Loucy (cell line): Measurements from ENCODE around the gene CACNA1B.

ENCODE experiments used
- H2AFZ ChIP-seq: fragments of 200-600 bp; sonication (generic); 2 replicates; pipeline ENCODE4 v1.6.0; 2016; ENCODE audit warnings: antibody characterized with exemption, mild to moderate bottlenecking, low read length, moderate library complexity
- H3F3A ChIP-seq: fragments of 200-600 bp; 2 replicates; pipeline ENCODE4 v1.6.0; 2016; ENCODE audit warnings: antibody characterized with exemption, low read depth, mild to moderate bottlenecking
- H3K27me3 ChIP-seq: fragments of 200-600 bp; sonication (generic); 2 replicates; pipeline ENCODE4 v1.6.1; 2014; ENCODE audit warnings: low read length, mild to moderate bottlenecking; ENCODE audit not compliant: insufficient read depth, poor library complexity, severe bottlenecking
- H3K36me3 ChIP-seq: fragments of 200-600 bp; sonication (generic); 2 replicates; pipeline ENCODE4 v1.6.1; 2016; ENCODE audit warnings: low read length; ENCODE audit not compliant: insufficient read depth
- H3K4me1 ChIP-seq: fragments of 200-600 bp; sonication (generic); 2 replicates; pipeline ENCODE4 v1.5.1; 2014; ENCODE audit warnings: low read length, mild to moderate bottlenecking; ENCODE audit not compliant: insufficient read depth, poor library complexity, severe bottlenecking
- H3K4me2 ChIP-seq: fragments of 200-600 bp; sonication (generic); 2 replicates; pipeline ENCODE4 v1.6.0; 2014; ENCODE audit warnings: antibody characterized with exemption, low read length, low read depth, mild to moderate bottlenecking; ENCODE audit not compliant: poor library complexity, severe bottlenecking
- H3K4me3 ChIP-seq: fragments of 200-600 bp; sonication (generic); 2 replicates; pipeline ENCODE4 v1.5.1; 2014; ENCODE audit warnings: low read length, mild to moderate bottlenecking, mixed read lengths; ENCODE audit not compliant: poor library complexity, severe bottlenecking
- H3K79me2 ChIP-seq: fragments of 200-600 bp; sonication (generic); 2 replicates; pipeline ENCODE4 v1.6.1; 2014; ENCODE audit warnings: low read length; ENCODE audit not compliant: insufficient read depth
- H3K9ac ChIP-seq: fragments of 200-600 bp; sonication (generic); 2 replicates; pipeline ENCODE4 v1.6.0; 2014; ENCODE audit warnings: mild to moderate bottlenecking, low read depth, low read length, moderate library complexity; ENCODE audit not compliant: poor library complexity, severe bottlenecking
- H3K9me2 ChIP-seq: fragments of 200-600 bp; sonication (generic); replicated peaks from 2 replicates; pipeline ENCODE4 v1.6.1; 2016; ENCODE audit warnings: low read depth, low read length, mixed read lengths
- H3K9me3 ChIP-seq: fragments of 200-600 bp; sonication (generic); 2 replicates; pipeline ENCODE4 v1.6.1; 2014; ENCODE audit warnings: mild to moderate bottlenecking, antibody characterized with exemption, low read length, low read depth; ENCODE audit not compliant: insufficient read depth
- H4K20me1 ChIP-seq: fragments of 200-600 bp; sonication (generic); 2 replicates; pipeline ENCODE4 v1.6.0; 2014; ENCODE audit warnings: antibody characterized with exemption, low read length, mild to moderate bottlenecking; ENCODE audit not compliant: insufficient read depth, poor library complexity, severe bottlenecking
- CTCF ChIP-seq: fragments of 200-600 bp; sonication (generic); conservative IDR thresholded peaks from 2 replicates; pipeline ENCODE4 v1.5.1; 2014; ENCODE audit warnings: mild to moderate bottlenecking, antibody characterized with exemption, low read length
- EZH2phosphoT487 ChIP-seq: fragments of 200-600 bp; IDR thresholded peaks from 2 replicates; pipeline ENCODE4 v1.6.1; 2018; ENCODE audit warnings: antibody characterized with exemption, mild to moderate bottlenecking, moderate library complexity, borderline replicate concordance

CACNA1B gene

DNA sequence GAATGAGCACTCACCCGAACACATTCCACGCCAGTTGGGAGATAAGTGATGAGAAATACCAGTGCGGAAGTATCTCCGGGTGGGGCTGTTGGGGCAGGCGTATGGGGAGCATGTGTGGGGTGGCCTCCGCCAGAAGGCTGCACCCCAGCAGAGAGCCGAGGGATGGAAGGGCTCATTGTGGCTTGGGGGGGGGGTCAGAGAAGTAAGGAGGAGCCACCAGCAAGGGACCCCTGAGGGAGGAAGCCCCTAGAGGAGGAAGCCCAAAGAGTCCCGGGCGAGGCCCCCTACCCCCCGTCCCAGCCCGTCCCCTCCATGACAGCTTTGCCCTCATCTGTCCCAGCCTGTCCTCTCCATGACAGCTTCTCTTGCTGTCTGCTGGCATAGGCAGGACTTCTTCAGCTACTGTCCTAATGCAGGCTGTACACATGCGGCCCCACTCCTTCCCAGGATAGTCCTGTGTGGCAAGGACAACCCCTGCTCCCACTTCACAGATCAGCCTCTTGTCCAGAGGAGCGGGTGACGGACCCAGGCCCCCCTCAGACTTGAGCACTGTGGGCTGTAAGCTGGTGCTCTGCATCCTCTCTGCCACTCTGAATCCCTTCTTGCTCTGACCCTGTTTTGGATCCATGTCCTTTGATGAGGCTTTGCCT lies 239.6 kb downstream of the CACNA1B start:
- Histone ChIP-seq H3K9me3 (peaks cover 31% of the 10 kb centered on the region; the same call in 1 of the 2 replicates), H3K36me3 (no peaks in the 10 kb centered on the region), H3K9me2 (no peaks in the 10 kb centered on the region), H3K79me2 (no peaks in the 10 kb centered on the region), H2AFZ (no peak overlapping the region), H3K4me1 (no peaks in the 10 kb centered on the region), H3K27me3 (no peaks in the 10 kb centered on the region), H3K4me2 (no peak overlapping the region), H3K9ac (no peak overlapping the region), H3K4me3 (no peak overlapping the region), H4K20me1 (no peaks in the 10 kb centered on the region), H3F3A (no peaks in the 10 kb centered on the region)
- TF ChIP-seq EZH2phosphoT487 (no peak), CTCF (no peak)

GRCh38 chr9:138117836-138118235 lies 240.3 kb downstream of the CACNA1B start:
- Histone ChIP-seq H3K4me2 (no peak overlapping the region), H3K4me1 (no peaks in the 10 kb centered on the region), H3F3A (no peaks in the 10 kb centered on the region), H3K9me3 (peaks cover 37% of the 10 kb centered on the region; the same call in 1 of the 2 replicates), H3K36me3 (no peaks in the 10 kb centered on the region), H3K4me3 (no peak overlapping the region), H4K20me1 (no peaks in the 10 kb centered on the region), H3K27me3 (no peaks in the 10 kb centered on the region), H3K9ac (no peak overlapping the region), H3K9me2 (no peaks in the 10 kb centered on the region), H3K79me2 (no peaks in the 10 kb centered on the region), H2AFZ (no peak overlapping the region)
- no peak for TF ChIP-seq EZH2phosphoT487
- TF ChIP-seq CTCF, result no peak

DNA sequence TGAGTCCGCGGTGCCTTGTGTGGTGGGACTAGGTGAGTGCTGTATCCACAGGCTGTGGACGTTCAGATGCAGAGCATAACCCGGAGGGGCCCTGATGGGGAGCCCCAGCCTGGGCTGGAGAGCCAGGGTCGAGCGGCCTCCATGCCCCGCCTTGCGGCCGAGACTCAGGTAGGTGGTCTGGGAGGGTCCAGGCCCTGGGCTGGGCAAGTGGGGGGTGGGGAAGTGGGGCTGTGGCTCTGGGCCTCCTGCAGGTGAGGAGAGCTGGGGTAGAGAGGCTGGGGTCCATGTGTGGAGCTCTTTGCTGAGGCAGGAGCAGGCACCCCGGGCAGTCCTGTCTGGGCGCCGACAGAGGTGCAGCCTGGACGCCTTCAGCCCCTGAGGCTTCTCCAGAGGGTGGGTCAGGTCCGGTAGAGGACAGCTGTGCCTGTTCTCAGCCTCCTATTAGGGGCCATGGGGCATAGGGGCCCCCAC lies 241.1 kb downstream of the CACNA1B start:
- peaks cover 42% of the 10 kb centered on the region; the same call in 1 of the 2 replicates for H3K9me3 ChIP-seq
- no peaks in the 10 kb centered on the region for H3F3A ChIP-seq
- H3K4me2 ChIP-seq, result no peak overlapping the region
- H3K36me3 ChIP-seq, result no peaks in the 10 kb centered on the region
- H3K4me1 ChIP-seq, result no peaks in the 10 kb centered on the region
- H3K27me3 ChIP-seq, result no peaks in the 10 kb centered on the region
- no peaks in the 10 kb centered on the region for H3K9me2 ChIP-seq
- no peak for TF ChIP-seq EZH2phosphoT487
- no peak for TF ChIP-seq CTCF
- no peaks in the 10 kb centered on the region for H3K79me2 ChIP-seq
- H3K9ac ChIP-seq, result no peak overlapping the region
- no peak overlapping the region for H2AFZ ChIP-seq
- H4K20me1 ChIP-seq, result no peaks in the 10 kb centered on the region
- no peak overlapping the region for H3K4me3 ChIP-seq
